ENCODE measurements around the gene OXER1. TPM values are rescaled to one million over a fixed set of nuclear protein-coding genes. Genes with fewer than 3 reads are reported as not detected.
A peak's percentile ranks its signal among the peaks of the same experiment; 100 is the strongest.

OXER1 gene
- total and polyA plus RNA-seq, 2 of the 13 experiments (the other 11 are each of a cell fraction or from before 2014, with no cell fraction given) = 8.0 to 9.0 TPM

GRCh38 chr2:42792583-42793333 is 28.8 kb upstream of the OXER1 start, which contains the start of gene HAAO (continued):
- TF ChIP-seq ZNF367 (CRISPR knock-in tag; IDR thresholded peaks at IDR 0.05; ENCODE audit: borderline replicate concordance) = peak; percentile 98
- TF ChIP-seq ELK4 (CRISPR knock-in tag; IDR thresholded peaks at IDR 0.05; ENCODE audit: borderline replicate concordance) = peak; percentile 66; the same call in 1 of the 2 replicates
- peak; percentile 87 for TF ChIP-seq THAP11 (CRISPR knock-in tag; IDR thresholded peaks at IDR 0.05)
- peak; percentile 62 for TF ChIP-seq NR2F6 (IDR thresholded peaks at IDR 0.05)
- TF ChIP-seq NR2F6 (CRISPR knock-in tag; IDR thresholded peaks at IDR 0.05) = peak; percentile 94
- TF ChIP-seq RFXAP (CRISPR knock-in tag; IDR thresholded peaks at IDR 0.05; ENCODE audit: borderline replicate concordance) = peak; percentile 93
- peak; percentile 55 for TF ChIP-seq CTCF (CRISPR knock-in tag; IDR thresholded peaks at IDR 0.05)
- TF ChIP-seq ZBTB7B (CRISPR knock-in tag; IDR thresholded peaks at IDR 0.05) = peak; percentile 100
- peak; percentile 95 for TF ChIP-seq MXD4 (CRISPR knock-in tag; IDR thresholded peaks at IDR 0.05)
- TF ChIP-seq ZNF124 (CRISPR knock-in tag; IDR thresholded peaks at IDR 0.05) = peak; percentile 97
- TF ChIP-seq MTA3 (CRISPR knock-in tag; IDR thresholded peaks at IDR 0.05) = no peak
- peak; percentile 94 for TF ChIP-seq ZFX (CRISPR knock-in tag; IDR thresholded peaks at IDR 0.05; ENCODE audit: low read depth)
- peak; percentile 93 for TF ChIP-seq BORCS8-MEF2B (CRISPR knock-in tag; IDR thresholded peaks at IDR 0.05)
- TF ChIP-seq ZNF83 (CRISPR knock-in tag; IDR thresholded peaks at IDR 0.05; ENCODE audit: borderline replicate concordance) = no peak
- TF ChIP-seq TFDP1 (CRISPR knock-in tag; IDR thresholded peaks at IDR 0.05; ENCODE audit: borderline replicate concordance) = peak; percentile 88; the same call in 1 of the 2 replicates
- TF ChIP-seq ZBTB39 (CRISPR knock-in tag; IDR thresholded peaks at IDR 0.05) = peak; percentile 96
- TF ChIP-seq ARID3A (IDR thresholded peaks at IDR 0.05; ENCODE audit: low read depth, low read length) = no peak
- TF ChIP-seq RARG (CRISPR knock-in tag; IDR thresholded peaks at IDR 0.05; ENCODE audit: low read depth) = peak; percentile 83; the same call in 1 of the 2 replicates
- 0 out of 2 replicates have a peak, but pooled peaks have one; percentile 54 for TF ChIP-seq PAX8 (CRISPR knock-in tag; IDR thresholded peaks at IDR 0.05; ENCODE audit: borderline replicate concordance)
- no peak for TF ChIP-seq WIZ (CRISPR knock-in tag; IDR thresholded peaks at IDR 0.05)
- peak; percentile 95 for TF ChIP-seq ZNF17 (CRISPR knock-in tag; IDR thresholded peaks at IDR 0.05)
- TF ChIP-seq ZNF614 (CRISPR knock-in tag; IDR thresholded peaks at IDR 0.05; ENCODE audit: borderline replicate concordance) = peak; percentile 90
- peak; percentile 84; the same call in 1 of the 2 replicates for TF ChIP-seq FLYWCH1 (CRISPR knock-in tag; IDR thresholded peaks at IDR 0.05)
